Measurements from ENCODE around the gene KIF25. TPM values are rescaled to one million over a fixed set of nuclear protein-coding genes. Genes with fewer than 3 reads are reported as not detected.

Gene KIF25
- total RNA-seq, 1 experiment from 2014 or later: 0.59 TPM

DNA sequence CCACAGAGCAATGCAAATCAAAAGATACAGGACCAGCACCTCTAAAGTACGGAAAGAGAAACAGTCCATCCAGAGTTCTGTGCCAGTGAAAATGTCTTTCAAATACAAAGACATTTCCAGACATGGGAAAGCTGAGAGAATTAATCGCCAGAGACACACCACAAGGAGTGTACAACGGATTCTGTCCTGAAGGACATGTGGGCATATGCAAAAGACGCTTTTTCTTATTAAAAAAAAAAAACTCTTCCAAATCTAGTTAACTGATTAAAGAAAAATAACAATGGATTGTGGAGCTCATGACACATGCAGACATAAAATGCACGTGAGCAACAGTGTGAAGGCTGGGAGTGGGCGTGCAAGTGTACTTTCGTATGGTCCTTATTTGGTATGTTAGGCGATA lies 22.8 kb downstream of the KIF25 start:
- no peak overlapping the region for H2BK120ac ChIP-seq (ENCODE audit: low read depth, low read length, poor library complexity, severe bottlenecking)
- H3K4me1 ChIP-seq (ENCODE audit: insufficient read depth, low read length): no peaks in the 10 kb centered on the region
- no peak overlapping the region for H3K27ac ChIP-seq (ENCODE audit: insufficient read length, low read depth, low read length)
- H3K9me3 ChIP-seq (ENCODE audit: control insufficient read depth, low read depth, low read length): no peaks in the 10 kb centered on the region
- TF ChIP-seq, protein P1, sequence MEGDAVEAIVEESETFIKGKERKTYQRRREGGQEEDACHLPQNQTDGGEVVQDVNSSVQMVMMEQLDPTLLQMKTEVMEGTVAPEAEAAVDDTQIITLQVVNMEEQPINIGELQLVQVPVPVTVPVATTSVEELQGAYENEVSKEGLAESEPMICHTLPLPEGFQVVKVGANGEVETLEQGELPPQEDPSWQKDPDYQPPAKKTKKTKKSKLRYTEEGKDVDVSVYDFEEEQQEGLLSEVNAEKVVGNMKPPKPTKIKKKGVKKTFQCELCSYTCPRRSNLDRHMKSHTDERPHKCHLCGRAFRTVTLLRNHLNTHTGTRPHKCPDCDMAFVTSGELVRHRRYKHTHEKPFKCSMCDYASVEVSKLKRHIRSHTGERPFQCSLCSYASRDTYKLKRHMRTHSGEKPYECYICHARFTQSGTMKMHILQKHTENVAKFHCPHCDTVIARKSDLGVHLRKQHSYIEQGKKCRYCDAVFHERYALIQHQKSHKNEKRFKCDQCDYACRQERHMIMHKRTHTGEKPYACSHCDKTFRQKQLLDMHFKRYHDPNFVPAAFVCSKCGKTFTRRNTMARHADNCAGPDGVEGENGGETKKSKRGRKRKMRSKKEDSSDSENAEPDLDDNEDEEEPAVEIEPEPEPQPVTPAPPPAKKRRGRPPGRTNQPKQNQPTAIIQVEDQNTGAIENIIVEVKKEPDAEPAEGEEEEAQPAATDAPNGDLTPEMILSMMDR (conservative IDR thresholded peaks at IDR 0.05): no peak
- H2BK5ac ChIP-seq (ENCODE audit: insufficient read length, low read length): no peak overlapping the region
- no peak overlapping the region for H3K27ac Mint-ChIP-seq
- no peak overlapping the region for H3K4ac ChIP-seq (ENCODE audit: low read depth, low read length)
- no peaks in the 10 kb centered on the region for H4K20me1 ChIP-seq (ENCODE audit: control insufficient read depth, insufficient read depth, insufficient read length)
- H3K9me3 Mint-ChIP-seq: peaks cover 0 to 4% of the 10 kb centered on the region in 2 experiments; a peak in 2 of 5 replicates
- H3K4me3 Mint-ChIP-seq: no peak overlapping the region
- H2BK12ac ChIP-seq (ENCODE audit: insufficient read length, low read depth, low read length): no peak overlapping the region
- no peak overlapping the region for H4K8ac ChIP-seq (replicated peaks; ENCODE audit: insufficient read length, low read depth, low read length)
- H3K9ac ChIP-seq (ENCODE audit: extremely low read depth, insufficient read length, low read length): no peak overlapping the region
- H3K4me1 Mint-ChIP-seq: peaks cover 18 to 21% of the 10 kb centered on the region in 2 experiments
- H3K14ac ChIP-seq (ENCODE audit: insufficient read depth, low read length): no peak overlapping the region
- no peak overlapping the region for H2BK15ac ChIP-seq (ENCODE audit: low read depth, low read length)
- no peaks in the 10 kb centered on the region for H3K79me1 ChIP-seq (ENCODE audit: insufficient read depth, low read depth, low read length, poor library complexity, severe bottlenecking)
- no peak overlapping the region for H3K23ac ChIP-seq (ENCODE audit: insufficient read length, low read depth, low read length)
- no CpG with 5 or more reads among the region's 8 CpGs for whole genome bisulfite sequencing (ENCODE audit: extremely low coverage, insufficient read length, low lambda C conversion rate)
- H4K5ac ChIP-seq (ENCODE audit: insufficient read length, low read depth, low read length): no peak overlapping the region
- H3K18ac ChIP-seq (ENCODE audit: insufficient read length, low read depth, low read length): no peak overlapping the region
- H3K4me2 ChIP-seq (ENCODE audit: insufficient read depth, insufficient read length, low read length): no peak overlapping the region
- H3T11ph ChIP-seq (ENCODE audit: low read length): no peak overlapping the region
- no peak overlapping the region for H4K91ac ChIP-seq (ENCODE audit: insufficient read length, low read depth, low read length)
- no peak overlapping the region for H2AK5ac ChIP-seq (ENCODE audit: insufficient read length, low read length)
- no peak for DNase-seq
- H2AFZ ChIP-seq (ENCODE audit: low read length): no peak overlapping the region
- H2BK20ac ChIP-seq (ENCODE audit: low read depth, low read length, poor library complexity, severe bottlenecking): no peak overlapping the region
- no peaks in the 10 kb centered on the region for H3K79me2 ChIP-seq (ENCODE audit: insufficient read depth, low read length)
- no peak overlapping the region for H3K56ac ChIP-seq (ENCODE audit: insufficient read length, low read depth, low read length)
- no peaks in the 10 kb centered on the region for H3K23me2 ChIP-seq (ENCODE audit: insufficient read length, low read depth, low read length, poor library complexity, severe bottlenecking)
- H3K27me3 ChIP-seq (ENCODE audit: insufficient read depth, low read length): no peaks in the 10 kb centered on the region
- H3K27me3 Mint-ChIP-seq (ENCODE audit: low read depth): no peaks in the 10 kb centered on the region; the same call in 1 of the 2 replicates
- H3K36me3 Mint-ChIP-seq (ENCODE audit: insufficient read depth in 1 of 3, low read depth in 3 of 3): peaks cover 0 to 11% (median 0%) of the 10 kb centered on the region in 3 experiments; a peak in 3 of 7 replicates

All from H9 (cell line).